Sigmoid colon (tissue), 7 donors: ENCODE measurements around the gene CRADD. TPM values are rescaled to one million over a fixed set of nuclear protein-coding genes. Genes with fewer than 3 reads are reported as not detected.

Source experiments
- DNase-seq: peaks from one replicate; pipeline ENCODE4 v3.0.0-alpha.2; 2019
- H3K27ac ChIP-seq, 4 donors: fragments of 200-600 bp; sonication (generic); one replicate each; pipeline ENCODE4 v1.5.1; 2016 to 2019; ENCODE audit warnings: mild to moderate bottlenecking in 1 of 4
- H3K27me3 ChIP-seq, 3 donors: fragments of 200-600 bp; sonication (generic); one replicate each; pipeline ENCODE4 v1.5.1; 2019; ENCODE audit warnings: mild to moderate bottlenecking in 1 of 3
- H3K36me3 ChIP-seq, 4 donors: fragments of 200-600 bp; sonication (generic); one replicate each; pipeline ENCODE4 v1.5.1; 2016 to 2019
- H3K4me1 ChIP-seq, 4 donors: fragments of 200-600 bp; sonication (generic); one replicate each; pipeline ENCODE4 v1.5.1; 2017 to 2019
- H3K4me3 ChIP-seq, 4 donors: fragments of 200-600 bp; sonication (generic); one replicate each; pipeline ENCODE4 v1.5.1; 2017 to 2019; ENCODE audit warnings: mild to moderate bottlenecking in 2 of 4, moderate library complexity in 1 of 4
- H3K9me3 ChIP-seq, 4 donors: fragments of 200-600 bp in 3 of 4; sonication (generic) in 3 of 4; one replicate each; pipeline versions ENCODE4 v1.5.1 to v1.6.1; 2013 to 2019
- CTCF ChIP-seq, 4 experiments: fragments of 450-650 bp in 3 of 4; fragments of 200-600 bp in 1 of 4; IDR thresholded peaks; one replicate each; pipeline ENCODE4 v1.5.1; 2016 to 2019; ENCODE audit warnings: antibody characterized with exemption in 4 of 4, mild to moderate bottlenecking in 3 of 4, moderate library complexity in 2 of 4
- EP300 ChIP-seq, 4 donors: sonication (generic); formaldehyde crosslinking; IDR thresholded peaks; one replicate each; pipeline ENCODE4 v1.6.1; 2017; ENCODE audit warnings: antibody characterized with exemption in 4 of 4
- POLR2A ChIP-seq, 2 donors: fragments of 450-650 bp; IDR thresholded peaks; one replicate each; pipeline ENCODE4 v1.6.1; 2016; ENCODE audit warnings: antibody characterized with exemption in 2 of 2, mild to moderate bottlenecking in 2 of 2, moderate library complexity in 2 of 2
- POLR2AphosphoS5 ChIP-seq, 4 donors: sonication (generic); formaldehyde crosslinking; IDR thresholded peaks; one replicate each; pipeline ENCODE4 v1.6.1; 2017; ENCODE audit warnings: antibody characterized with exemption in 4 of 4
- WGBS, 2 donors: extraction: QIAGEN DNeasy Blood & Tissue Kit; methylation state at CpG; one replicate each; pipeline ENCODE4 v1.1.7; 2013; 5-methylcytosine and 5-hydroxymethylcytosine counted together
- intact Hi-C: fragments of 100-400 bp; cut with DNase I; formaldehyde crosslinking; loops from one replicate; pipeline ENCODE4 v1.15.1; 2023
- polyA plus RNA-seq, 3 donors: library from polyadenylated mRNA; stranded (reverse); fragments of 200-250 nt; gene quantifications; one replicate each; pipeline ENCODE4 v1.2.3, GENCODE V29; 2013
- total RNA-seq, 4 donors: library from RNA; depleted of rRNA; stranded (reverse); fragments of >200 nt; gene quantifications; one replicate each; pipeline ENCODE4 v1.1.0, GENCODE V29; 2016
- donor health status: healthy with polysubstance abuse.
- donor health status: Bipolar disorder and iron deficiency.
- donor health status: healthy.

The CRADD gene
- total and polyA plus RNA-seq, 7 donors = 14.1 to 98.9 (median 43.7) TPM

- Histone ChIP-seq H3K9me3 (no peaks in the 10 kb centered on the region), H3K27ac (no peak overlapping the region), H3K4me1 (peaks cover 0 to 13% (median 3%) of the 10 kb centered on the region in 4 donors), H3K27me3 (no peaks in the 10 kb centered on the region), H3K36me3 (no peaks in the 10 kb centered on the region), H3K4me3 (no peak overlapping the region)
- WGBS, 2 donors = 68 to 74% methylated on average over 12 of the region's 12 CpGs
- intact Hi-C loops = no loop called here
- DNase-seq = no peak
- no peak for TF ChIP-seq POLR2AphosphoS5 (IDR thresholded peaks at IDR 0.05)
- TF ChIP-seq POLR2A (IDR thresholded peaks at IDR 0.05) = no peak
- TF ChIP-seq EP300 (IDR thresholded peaks at IDR 0.05) = no peak
- no peak for TF ChIP-seq CTCF (IDR thresholded peaks at IDR 0.05)
Observed at GRCh38 chr12:93908846-93909567, 231.8 kb downstream of the CRADD start.

- H3K27me3 ChIP-seq = no peaks in the 10 kb centered on the region
- H3K27ac ChIP-seq = no peak overlapping the region
- intact Hi-C loops = no loop called here
- no peak for DNase-seq
- 95 to 99% methylated on average over 1 of the region's 1 CpG for WGBS, 2 donors
- H3K9me3 ChIP-seq = no peaks in the 10 kb centered on the region
- TF ChIP-seq POLR2A (IDR thresholded peaks at IDR 0.05) = no peak
- no peak for TF ChIP-seq EP300 (IDR thresholded peaks at IDR 0.05)
- TF ChIP-seq CTCF (IDR thresholded peaks at IDR 0.05) = no peak
- TF ChIP-seq POLR2AphosphoS5 (IDR thresholded peaks at IDR 0.05) = no peak
- no peak overlapping the region for H3K4me3 ChIP-seq
- H3K4me1 ChIP-seq = peaks cover 0 to 17% (median 3%) of the 10 kb centered on the region in 4 donors
- H3K36me3 ChIP-seq = no peaks in the 10 kb centered on the region
Observed at GRCh38 chr12:93911396-93911795, 234.2 kb downstream of the CRADD start.

GRCh38 chr12:93912086-93912733 lies 235.0 kb downstream of the CRADD start:
- Histone ChIP-seq H3K36me3 (no peaks in the 10 kb centered on the region), H3K9me3 (no peaks in the 10 kb centered on the region), H3K27ac (no peak overlapping the region), H3K27me3 (no peaks in the 10 kb centered on the region), H3K4me1 (peaks cover 0 to 17% (median 3%) of the 10 kb centered on the region in 4 donors), H3K4me3 (no peak overlapping the region)
- no peak for DNase-seq
- 55 to 80% methylated on average over 6 of the region's 6 CpGs for WGBS, 2 donors
- intact Hi-C loops = no loop called here
- TF ChIP-seq CTCF (IDR thresholded peaks at IDR 0.05) (no peak), EP300 (IDR thresholded peaks at IDR 0.05) (no peak), POLR2AphosphoS5 (IDR thresholded peaks at IDR 0.05) (no peak), POLR2A (IDR thresholded peaks at IDR 0.05) (no peak)

GRCh38 chr12:93913845-93914244 lies 236.7 kb downstream of the CRADD start:
- Histone ChIP-seq H3K9me3 (no peaks in the 10 kb centered on the region), H3K27me3 (no peaks in the 10 kb centered on the region), H3K27ac (no peak overlapping the region), H3K36me3 (no peaks in the 10 kb centered on the region), H3K4me3 (no peak overlapping the region), H3K4me1 (peaks cover 0 to 19% (median 3%) of the 10 kb centered on the region in 4 donors)
- DNase-seq = no peak
- intact Hi-C loops = no loop called here
- TF ChIP-seq POLR2A (IDR thresholded peaks at IDR 0.05) = no peak
- no peak for TF ChIP-seq CTCF (IDR thresholded peaks at IDR 0.05)
- no peak for TF ChIP-seq EP300 (IDR thresholded peaks at IDR 0.05)
